K562 (cell line): Measurements from ENCODE around the gene ANKRD13B. TPM values are rescaled to one million over a fixed set of nuclear protein-coding genes. Genes with fewer than 3 reads are reported as not detected.
A peak's percentile ranks its signal among the peaks of the same experiment; 100 is the strongest.

Source experiments
- ATAC-seq: fragments of 200-7000 bp; cut with Tn5 transposase; 3 replicates; pipeline ENCODE4 v1.9.1; 2020; ENCODE audit warnings: moderate library complexity
- BruUV-seq: library from RNA; stranded (reverse); fragments of 400-500 nt; replicated peaks from 2 replicates; lab custom pipeline; 2021; lab: Mats Ljungman, UMichigan
- CTCF ChIA-PET: fragments of 300-600 bp; formaldehyde crosslinking; extraction: SDS; loops from one replicate; lab custom pipeline; 2021; ENCODE audit warnings: low intra/inter-chr PET ratio; lab: Yijun Ruan, JAX
- POLR2A ChIA-PET: fragments of 300-600, 350-650 bp; sonication (Branson Sonifier 250); formaldehyde crosslinking; extraction: SDS; loops from one replicate; lab custom pipeline; 2021; ENCODE audit warnings: antibody characterized with exemption, inconsistent platforms; lab: Yijun Ruan, JAX
- DNase-seq, 4 experiments: peaks; one replicate each; pipeline versions ENCODE4 v3.0.0 to v3.0.0-alpha.2; 2011 to 2018; ENCODE audit warnings: low spot score in 3 of 4, mixed read lengths in 3 of 4; ENCODE audit errors: extremely low read depth in 1 of 4
- FAIRE-seq: peaks from 2 replicates; lab custom pipeline; 2011; peaks lifted over from hg19 to GRCh38; lab: Jason Lieb, UNC
- H2AFZ ChIP-seq: 2 replicates; pipeline ENCODE4 v1.6.0; 2011; ENCODE audit warnings: low read depth, low read length, control low read depth, inconsistent platforms
- H3K27ac ChIP-seq: fragments of 200-600 bp; 3 replicates; pipeline ENCODE4 v1.8.0; 2011; ENCODE audit warnings: low read depth, mild to moderate bottlenecking, control low read depth, inconsistent platforms, low read length, moderate library complexity, mixed read lengths; ENCODE audit errors: extremely low read depth
- H3K27me3 ChIP-seq, 2 experiments: fragments of 300-600 bp in 1 of 2; 2 replicates in 1 of 2; 3 replicates in 1 of 2; pipeline versions ENCODE4 v1.6.0 to v1.8.0; 2011; ENCODE audit warnings: inconsistent platforms in 2 of 2, low read length in 2 of 2, mild to moderate bottlenecking in 1 of 2, mixed read lengths in 1 of 2, moderate library complexity in 1 of 2; ENCODE audit not compliant: control insufficient read depth in 2 of 2, insufficient read depth in 2 of 2
- H3K36me3 ChIP-seq: fragments of 300-600 bp; 3 replicates; pipeline ENCODE4 v1.8.0; 2011; ENCODE audit warnings: mild to moderate bottlenecking, low read length, inconsistent platforms; ENCODE audit not compliant: control insufficient read depth, insufficient read depth
- H3K4me1 ChIP-seq, 2 experiments: fragments of 200-600 bp in 1 of 2; replicated peaks in 1 of 2; 2 replicates in 1 of 2; 3 replicates in 1 of 2; pipeline versions ENCODE4 v1.5.1 to v1.8.0; 2011; ENCODE audit warnings: inconsistent platforms in 2 of 2, low read length in 2 of 2, mild to moderate bottlenecking in 1 of 2, mixed read lengths in 1 of 2, moderate library complexity in 1 of 2; ENCODE audit not compliant: control insufficient read depth in 2 of 2, insufficient read depth in 2 of 2
- H3K4me2 ChIP-seq: 2 replicates; pipeline ENCODE4 v1.6.1; 2011; ENCODE audit warnings: low read length, control low read depth, inconsistent platforms, mixed read lengths; ENCODE audit not compliant: insufficient read depth
- H3K4me3 ChIP-seq: fragments of 200-600 bp; sonication (generic), shearing (Covaris generic); 2 replicates; pipeline ENCODE4 v1.5.1; 2016; ENCODE audit warnings: control low read depth, inconsistent platforms
- H3K79me2 ChIP-seq: fragments of 200-600 bp; 3 replicates; pipeline ENCODE4 v1.8.0; 2011; ENCODE audit warnings: low read length, inconsistent platforms; ENCODE audit not compliant: control insufficient read depth, insufficient read depth
- H3K9ac ChIP-seq, 2 experiments: 2 replicates each; pipeline versions ENCODE4 v1.6.0 to v1.6.1; 2011; ENCODE audit warnings: low read depth in 2 of 2, low read length in 2 of 2, control low read depth in 1 of 2, inconsistent platforms in 1 of 2, mild to moderate bottlenecking in 1 of 2, mixed read lengths in 1 of 2; ENCODE audit not compliant: insufficient read depth in 1 of 2
- H3K9me1 ChIP-seq: one replicate; pipeline ENCODE4 v1.6.0; 2011; ENCODE audit warnings: inconsistent platforms, mild to moderate bottlenecking, low read length, moderate library complexity; ENCODE audit not compliant: control insufficient read depth, insufficient read depth
- H3K9me3 ChIP-seq: replicated peaks from 2 replicates; pipeline ENCODE4 v1.5.1; 2011; ENCODE audit warnings: low read depth, low read length, inconsistent platforms; ENCODE audit not compliant: control insufficient read depth, insufficient read depth
- H4K20me1 ChIP-seq: replicated peaks from 2 replicates; pipeline ENCODE4 v1.6.1; 2011; ENCODE audit warnings: low read length, inconsistent platforms, mixed read lengths; ENCODE audit not compliant: control insufficient read depth, insufficient read depth
- FOXA3 ChIP-seq, 2 experiments: fragments of 450-650 bp in 1 of 2; sonication (generic) in 1 of 2; formaldehyde crosslinking; IDR thresholded peaks in 1 of 2; conservative IDR thresholded peaks in 1 of 2; 2 replicates each; pipeline versions ENCODE4 v1.4.0 to v1.8.0; 2020 to 2022; ENCODE audit warnings: mild to moderate bottlenecking in 2 of 2, missing genetic modification reagents in 1 of 2
- NFIC ChIP-seq: fragments of 450-650 bp; IDR thresholded peaks from 2 replicates; pipeline ENCODE4 v1.6.1; 2017; ENCODE audit warnings: mild to moderate bottlenecking, inconsistent platforms
- POLR2G ChIP-seq: fragments of 200-400 bp; formaldehyde crosslinking; IDR thresholded peaks from 2 replicates; pipeline ENCODE4 v1.6.1; 2017; ENCODE audit warnings: low read depth, mild to moderate bottlenecking, antibody characterized with exemption, low read length, moderate library complexity
- SIX5 ChIP-seq, 2 experiments: IDR thresholded peaks; 2 replicates each; pipeline ENCODE4 v1.6.1; 2011; ENCODE audit warnings: low read length in 2 of 2, borderline replicate concordance in 1 of 2, low read depth in 1 of 2, mild to moderate bottlenecking in 1 of 2, moderate library complexity in 1 of 2; ENCODE audit not compliant: insufficient read depth in 1 of 2
- ZHX1 ChIP-seq: fragments of 150-350 bp; conservative IDR thresholded peaks from 2 replicates; pipeline ENCODE4 v1.6.1; 2014; ENCODE audit warnings: low read length
- WGBS: fragments of 100-300 bp; shearing (Covaris generic); methylation state at CpG from one replicate; pipeline ENCODE4 v1.1.6; 2016; ENCODE audit warnings: low coverage, mixed read lengths; ENCODE audit not compliant: insufficient coverage; ENCODE audit errors: missing lambda C conversion rate; 5-methylcytosine and 5-hydroxymethylcytosine counted together
- in situ Hi-C: fragments of 300-500 bp; cut with MboI; formaldehyde crosslinking; loops from 4 replicates; pipeline ENCODE4 v1.15.0; 2018; ENCODE audit warnings: inconsistent platforms, mixed read lengths
- intact Hi-C: fragments of 100-400 bp; cut with micrococcal nuclease; formaldehyde crosslinking; loops from 2 replicates; pipeline ENCODE4 v1.14.2; 2022
- polyA plus RNA-seq, 8 experiments: library from polyadenylated mRNA; depleted of rRNA in 4 of 8; stranded (reverse) in 5 of 8; unstranded in 3 of 8; fragments of >200 nt; fragmentation: Nextera tagmentation in 2 of 8; fragmentation: Illumina TruSeq in 1 of 8; extraction: Ambion mirVana in 2 of 8; extraction: Trizol in 1 of 8; gene quantifications; 2 replicates each; pipeline versions ENCODE4 v1.2.1 to v1.2.3, GENCODE V29; 2011 to 2014; ENCODE audit warnings: inconsistent platforms in 1 of 8, missing spikeins in 1 of 8
- total RNA-seq, 7 experiments: library from RNA; depleted of rRNA in 6 of 7; stranded (reverse); fragments of >200 nt in 6 of 7; fragmentation: Illumina TruSeq in 2 of 7; extraction: Trizol in 2 of 7; gene quantifications; 2 replicates each; pipeline versions ENCODE4 v1.2.1 to v1.2.3, GENCODE V29; 2011 to 2021; ENCODE audit warnings: low replicate concordance in 1 of 7

ANKRD13B gene
- total and polyA plus RNA-seq, 9 of the 15 experiments (the other 6 are each of a cell fraction or from before 2014, with no cell fraction given), result 0.15 to 28.1 (median 4.6) TPM

DNA sequence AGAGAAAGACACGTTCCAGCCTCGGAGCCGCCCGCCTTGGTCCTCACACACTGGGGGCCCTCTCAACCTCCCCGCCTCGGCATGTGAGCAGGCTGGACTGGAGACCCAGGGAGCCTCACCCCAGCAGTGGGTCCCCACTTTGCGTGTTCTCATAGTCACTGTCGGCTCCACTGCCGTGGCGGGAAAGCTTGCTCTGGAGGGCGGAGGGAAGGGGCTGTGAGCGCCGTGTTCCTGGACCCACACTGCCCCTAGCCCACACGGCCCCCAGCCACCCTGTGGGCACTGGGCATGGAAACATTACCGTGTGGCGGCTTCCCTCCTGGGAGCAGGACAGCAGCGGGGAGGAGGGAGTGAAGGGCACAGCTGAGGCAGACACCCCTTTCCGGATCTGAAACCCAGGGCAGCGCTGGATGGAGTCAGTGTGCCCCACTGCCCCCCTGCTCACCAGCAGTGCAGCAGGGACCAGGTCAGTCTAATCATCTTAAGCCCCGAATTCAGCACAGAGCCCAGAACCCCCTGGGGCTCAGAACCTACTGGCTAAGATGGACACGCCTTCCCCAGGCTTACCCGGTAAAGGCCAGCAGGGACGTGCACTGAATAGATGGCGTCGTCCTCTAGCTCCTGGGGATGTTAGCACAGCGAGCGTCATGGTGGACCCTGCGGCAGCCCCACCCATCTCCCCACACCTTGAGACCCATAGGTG is 17.3 kb upstream of the ANKRD13B start:
- ATAC-seq, result no peak
- no peak for FAIRE-seq
- POLR2A ChIA-PET, result interaction anchor here (0.6 to 3.6 kb wide), 3 partner anchors 11 to 157 kb away, joined by 3 to 25 read pairs (median 3); no protein-coding TSS in a partner anchor
- no peak for DNase-seq
- no TSS peak for BruUV-seq
- CTCF ChIA-PET, result no interaction called here
- no peak overlapping the region for H3K27ac ChIP-seq
- 84% methylated on average over 24 of the region's 28 CpGs for WGBS
- H2AFZ ChIP-seq, result no peak overlapping the region
- in situ Hi-C loops (no loop called here), intact Hi-C loops (no loop called here)
- no peak overlapping the region for H3K4me3 ChIP-seq
- no peaks in the 10 kb centered on the region for H3K27me3 ChIP-seq
- no peak overlapping the region for H3K9ac ChIP-seq
- H3K36me3 ChIP-seq, result peaks cover 56% of the 10 kb centered on the region; the same call in 2 of the 3 replicates
- H3K79me2 ChIP-seq, result no peaks in the 10 kb centered on the region
- peaks cover 0 to 50% of the 10 kb centered on the region in 2 experiments; a peak in 2 of 5 replicates for H3K4me1 ChIP-seq
- H4K20me1 ChIP-seq, result no peaks in the 10 kb centered on the region
- no peak for TF ChIP-seq NFIC
- no peak for TF ChIP-seq FOXA3 (CRISPR knock-in tag; conservative IDR thresholded peaks at IDR 0.05 in 1 of 2, IDR thresholded peaks at IDR 0.05 in 1 of 2)
- no peak for TF ChIP-seq ZHX1
- TF ChIP-seq SIX5 (IDR thresholded peaks at IDR 0.05; ENCODE audit: borderline replicate concordance in 1 of 2, insufficient read depth in 1 of 2, low read depth in 1 of 2, low read length in 2 of 2), result no peak
- TF ChIP-seq POLR2G, result peak; percentile 49
- no peak overlapping the region for H3K4me2 ChIP-seq
- H3K9me3 ChIP-seq, result no peaks in the 10 kb centered on the region
- peaks cover 3% of the 10 kb centered on the region for H3K9me1 ChIP-seq
